Forelimb muscle (tissue), 1 donor: Measurements from ENCODE around the gene ACCSL. TPM values are rescaled to one million over a fixed set of nuclear protein-coding genes. Genes with fewer than 3 reads are reported as not detected.

Source experiments
- DNase-seq: peaks from one replicate; pipeline ENCODE4 v3.0.0-alpha.2; 2013; ENCODE audit warnings: low read depth
- polyA plus RNA-seq: library from polyadenylated mRNA; unstranded; fragments of 120-200 nt; gene quantifications from one replicate; pipeline ENCODE4 v1.2.1, GENCODE V29; 2013; ENCODE audit not compliant: insufficient read length

ACCSL gene
- polyA plus RNA-seq, 1 donor: not detected

- DNase-seq: no peak
Observed at GRCh38 chr11:44096360-44097185, 48.8 kb downstream of the ACCSL start.

GRCh38 chr11:44097821-44098220, 50.0 kb downstream of the ACCSL start:
- DNase-seq: no peak

- DNase-seq: no peak
Observed at GRCh38 chr11:44101098-44101497, 53.3 kb downstream of the ACCSL start.

- no peak for DNase-seq
Observed at GRCh38 chr11:44104481-44105294, 56.9 kb downstream of the ACCSL start.

- DNase-seq: no peak
Observed at GRCh38 chr11:44108260-44108659, 60.5 kb downstream of the ACCSL start.

Other genes with a start within 250 kb of the ACCSL start
- 26.2 TPM for gene ALKBH3, start 167.2 kb upstream of the ACCSL start, polyA plus RNA-seq
- gene C11orf96, start 105.3 kb upstream of the ACCSL start, polyA plus RNA-seq: 24.5 TPM
- 25.5 TPM for gene ACCS, start 18.3 kb downstream of the ACCSL start, polyA plus RNA-seq
- 45.8 TPM for gene EXT2, start 47.7 kb downstream of the ACCSL start, polyA plus RNA-seq